BE2C (cell line): ENCODE measurements around the gene CABP2.

Source experiments
- DNase-seq: peaks from one replicate; pipeline ENCODE4 v3.0.0-alpha.2; 2020
- H3K27me3 ChIP-seq: fragments of 250-450 bp; sonication (Bioruptor Pico); 2 replicates; pipeline ENCODE4 v1.5.1; 2020; ENCODE audit warnings: mild to moderate bottlenecking
- H3K36me3 ChIP-seq: fragments of 250-450 bp; sonication (Bioruptor Pico); 2 replicates; pipeline ENCODE4 v1.5.1; 2020; ENCODE audit warnings: mild to moderate bottlenecking
- H3K4me1 ChIP-seq: fragments of 250-450 bp; sonication (Bioruptor Pico); 2 replicates; pipeline ENCODE4 v1.5.1; 2020
- H3K4me3 ChIP-seq: 2 replicates; pipeline ENCODE4 v1.5.1; 2011; ENCODE audit warnings: low read depth, low read length
- H3K9me3 ChIP-seq: fragments of 250-450 bp; sonication (Bioruptor Pico); 2 replicates; pipeline ENCODE4 v1.5.1; 2020
- CTCF ChIP-seq: IDR thresholded peaks from 2 replicates; pipeline ENCODE4 v1.5.1; 2012; ENCODE audit warnings: mild to moderate bottlenecking, low read depth, low read length

Gene CABP2

GRCh38 chr11:67532889-67533288 lies 9.6 kb upstream of the CABP2 start:
- no peaks in the 10 kb centered on the region for H3K9me3 ChIP-seq
- no peaks in the 10 kb centered on the region for H3K4me1 ChIP-seq
- no peak overlapping the region for H3K4me3 ChIP-seq
- H3K36me3 ChIP-seq, result no peaks in the 10 kb centered on the region
- TF ChIP-seq CTCF, result no peak
- DNase-seq, result no peak
- H3K27me3 ChIP-seq, result no peaks in the 10 kb centered on the region

- TF ChIP-seq CTCF, result no peak
- no peaks in the 10 kb centered on the region for H3K9me3 ChIP-seq
- DNase-seq, result no peak
- H3K27me3 ChIP-seq, result no peaks in the 10 kb centered on the region
- no peak overlapping the region for H3K4me3 ChIP-seq
- no peaks in the 10 kb centered on the region for H3K4me1 ChIP-seq
- H3K36me3 ChIP-seq, result no peaks in the 10 kb centered on the region
Measured at GRCh38 chr11:67530282-67530592, 7.0 kb upstream of the CABP2 start.

GRCh38 chr11:67528376-67528775 lies 5.1 kb upstream of the CABP2 start:
- no peaks in the 10 kb centered on the region for H3K9me3 ChIP-seq
- no peak for TF ChIP-seq CTCF
- H3K4me1 ChIP-seq, result no peaks in the 10 kb centered on the region
- no peak overlapping the region for H3K4me3 ChIP-seq
- no peaks in the 10 kb centered on the region for H3K36me3 ChIP-seq
- no peaks in the 10 kb centered on the region for H3K27me3 ChIP-seq
- DNase-seq, result no peak

GRCh38 chr11:67525275-67525976 lies 2.2 kb upstream of the CABP2 start:
- Histone ChIP-seq H3K27me3 (no peaks in the 10 kb centered on the region), H3K4me3 (no peak overlapping the region), H3K4me1 (no peaks in the 10 kb centered on the region), H3K9me3 (no peaks in the 10 kb centered on the region), H3K36me3 (no peaks in the 10 kb centered on the region)
- TF ChIP-seq CTCF, result no peak
- DNase-seq, result no peak

GRCh38 chr11:67524480-67524808 lies 1.2 kb upstream of the CABP2 start:
- DNase-seq, result no peak
- Histone ChIP-seq H3K4me3 (no peak overlapping the region), H3K36me3 (no peaks in the 10 kb centered on the region), H3K4me1 (no peaks in the 10 kb centered on the region), H3K27me3 (no peaks in the 10 kb centered on the region), H3K9me3 (no peaks in the 10 kb centered on the region)
- TF ChIP-seq CTCF, result no peak

GRCh38 chr11:67523556-67524479 lies 572 bp upstream of the CABP2 start:
- no peak for TF ChIP-seq CTCF
- H3K4me1 ChIP-seq, result no peaks in the 10 kb centered on the region
- no peak overlapping the region for H3K4me3 ChIP-seq
- H3K36me3 ChIP-seq, result no peaks in the 10 kb centered on the region
- no peak for DNase-seq
- no peaks in the 10 kb centered on the region for H3K9me3 ChIP-seq
- no peaks in the 10 kb centered on the region for H3K27me3 ChIP-seq
